Activated B cell treated with CpG ODN at 0.5 μM for 24 hours (primary cell): Measurements from ENCODE around the gene ARVCF. TPM values are rescaled to one million over a fixed set of nuclear protein-coding genes. Genes with fewer than 3 reads are reported as not detected.
"Not testable (repeated sequence)": the region's sequence is repeated elsewhere in the genome, so short reads cannot be mapped to it uniquely, and the experiment has no call there.

Experiments
- ATAC-seq: fragments of 200-7000 bp; cut with Tn5 transposase; one replicate; pipeline ENCODE4 v1.10.0; 2021; ENCODE audit warnings: low read depth, mild to moderate bottlenecking, moderate library complexity
- CTCF ChIA-PET: fragments of 350-600 bp; sonication (Branson Sonifier 250); formaldehyde crosslinking; loops from one replicate; lab custom pipeline; 2021; ENCODE audit warnings: antibody characterized with exemption; lab: Charles Lee
- POLR2A ChIA-PET: fragments of 350-600 bp; sonication (Branson Sonifier 250); formaldehyde crosslinking; loops from one replicate; lab custom pipeline; 2021; ENCODE audit warnings: antibody characterized with exemption; lab: Charles Lee
- DNase-seq: peaks from one replicate; pipeline ENCODE4 v3.0.0; 2022
- H3K27ac Mint-ChIP-seq: one replicate; pipeline ENCODE4 v1.8.0; 2020; ENCODE audit warnings: mixed read lengths
- H3K27me3 Mint-ChIP-seq: one replicate; pipeline ENCODE4 v1.8.0; 2021; ENCODE audit warnings: mixed read lengths
- H3K36me3 Mint-ChIP-seq: one replicate; pipeline ENCODE4 v1.8.0; 2021; ENCODE audit warnings: low read depth, mixed read lengths
- H3K4me1 Mint-ChIP-seq: one replicate; pipeline ENCODE4 v1.8.0; 2021; ENCODE audit warnings: mixed read lengths
- H3K4me3 Mint-ChIP-seq: one replicate; pipeline ENCODE4 v1.8.0; 2020; ENCODE audit warnings: mild to moderate bottlenecking, mixed read lengths
- H3K9me3 Mint-ChIP-seq: one replicate; pipeline ENCODE4 v1.8.0; 2020; ENCODE audit warnings: mixed read lengths
- CTCF ChIP-seq: fragments of 200-600 bp; IDR thresholded peaks from one replicate; pipeline ENCODE4 v1.8.0; 2022; ENCODE audit warnings: antibody characterized with exemption, mild to moderate bottlenecking
- intact Hi-C: fragments of 100-400 bp; cut with micrococcal nuclease; formaldehyde crosslinking; loops from one replicate; pipeline ENCODE4 v1.15.1; 2024
- total RNA-seq: library from RNA; stranded (reverse); gene quantifications from 2 replicates; pipeline ENCODE4 v1.2.3, GENCODE V29; 2022

Gene ARVCF
- total RNA-seq, 1 donor from 2014 or later, result 6.5 TPM

DNA sequence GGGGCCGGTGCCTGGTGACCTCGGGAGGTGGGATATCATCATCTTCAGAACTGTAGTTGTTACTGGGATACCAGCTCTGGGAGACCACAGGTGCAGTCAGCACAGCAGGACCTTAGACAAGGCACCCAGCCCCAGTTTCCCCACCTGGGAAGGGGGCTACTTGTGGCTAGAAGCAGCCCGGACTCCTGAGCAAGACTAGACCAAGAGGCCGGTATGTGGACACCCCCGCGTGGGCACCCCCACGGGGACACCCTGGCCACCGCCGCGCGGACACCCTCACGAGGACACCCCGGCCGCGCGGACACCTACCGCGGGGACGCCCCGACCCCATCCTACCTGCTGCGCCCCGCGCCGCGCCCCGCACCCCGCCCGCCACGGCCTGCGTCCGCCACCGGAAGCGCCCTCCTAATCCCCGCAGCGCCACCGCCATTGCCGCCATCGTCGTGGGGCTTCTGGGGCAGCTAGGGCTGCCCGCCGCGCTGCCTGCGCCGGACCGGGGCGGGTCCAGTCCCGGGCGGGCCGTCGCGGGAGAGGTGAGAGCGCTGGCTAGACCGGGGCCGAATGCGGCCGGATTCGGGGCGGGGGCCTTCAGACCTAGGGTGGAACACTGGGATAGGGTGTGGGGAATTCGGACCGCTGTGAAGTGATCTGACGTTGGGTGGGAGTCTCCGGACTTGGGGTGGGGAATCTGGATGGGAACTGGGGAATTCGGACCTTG, 75.1 kb downstream of the ARVCF start, which contains the start of the genes COMT and TXNRD2:
Gene COMT (plus strand): TSS at position 408 of the 718 bp plus-strand sequence. CDS start 20,755 bp downstream, outside the sequence.
Gene TXNRD2 (minus strand): TSS at position 454 of the 718 bp plus-strand sequence. CDS start 15 bp downstream, at position 439.
- intact Hi-C loops, result loop anchor here (1.0 to 2.0 kb wide), 3 partner anchors 75 to 176 kb away; partner anchors contain the start of genes ARVCF, GNB1L, RTL10 and TRMT2A
- no peak for TF ChIP-seq CTCF
- H3K27ac Mint-ChIP-seq, result peak within 1 kb of the TSS; percentile 94
- peaks cover 2% of the 10 kb centered on the region for H3K9me3 Mint-ChIP-seq
- CTCF ChIA-PET, result interaction anchor here (0.5 to 2.5 kb wide), 3 partner anchors 12 to 211 kb away, joined by 3 to 10 read pairs (median 3); no protein-coding TSS in a partner anchor
- POLR2A ChIA-PET, result interaction anchor here (1.0 to 1.9 kb wide), 4 partner anchors 9 to 175 kb away, joined by 3 to 9 read pairs (median 4); partner anchors contain the start of genes TANGO2 and TRMT2A
- H3K4me1 Mint-ChIP-seq, result peaks cover 46% of the 10 kb centered on the region
- ATAC-seq, result peak; percentile 85
- H3K4me3 Mint-ChIP-seq, result peak within 1 kb of the TSS; percentile 94
- H3K27me3 Mint-ChIP-seq, result no peaks in the 10 kb centered on the region
- peak; percentile 76 for DNase-seq
- H3K36me3 Mint-ChIP-seq, result peaks cover 21% of the 10 kb centered on the region

- no peak for ATAC-seq
- no peak for DNase-seq
- CTCF ChIA-PET, result no interaction called here
These were observed 75.9 kb downstream of the ARVCF start for GRCh38 chr22:19940536-19941364.

DNA sequence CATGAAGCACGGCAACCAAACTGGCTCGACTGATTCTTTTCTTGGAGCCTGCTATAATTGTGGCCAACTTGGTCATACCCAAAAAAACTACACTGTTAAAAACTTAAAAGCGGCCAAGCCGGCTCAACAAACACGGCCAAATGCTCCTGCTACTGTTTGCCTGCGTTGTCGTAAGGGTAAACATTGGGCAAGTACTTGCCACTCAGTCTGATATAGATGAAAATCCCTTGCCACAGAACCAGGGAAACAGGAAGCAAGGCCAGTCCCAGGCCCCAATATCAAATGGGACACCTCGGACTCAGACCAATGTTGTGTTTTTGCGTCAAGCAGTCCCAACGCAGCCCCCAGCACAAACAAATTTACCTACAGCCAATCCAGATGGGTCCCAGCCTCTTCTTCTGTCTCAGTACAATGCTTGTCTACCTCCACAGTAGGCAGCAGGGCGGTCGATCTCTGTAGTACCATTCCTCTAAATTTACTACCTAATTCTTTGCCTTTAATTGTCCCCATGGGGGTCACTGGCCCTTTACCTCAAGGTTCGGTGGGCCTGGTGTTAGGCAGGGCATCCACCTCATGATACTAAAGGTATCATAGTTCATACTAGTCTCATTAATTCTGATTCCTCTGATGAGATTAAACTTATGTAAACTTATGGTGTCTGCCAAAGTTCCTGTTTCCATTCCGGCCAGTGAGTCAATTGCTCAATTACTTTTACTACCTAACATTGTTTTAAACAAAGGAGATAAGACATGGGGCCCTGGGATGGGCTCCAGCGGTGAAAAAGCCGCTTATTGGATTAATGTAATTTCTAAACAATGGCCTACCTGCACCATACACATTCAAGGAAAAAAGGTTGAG, 78.8 kb downstream of the ARVCF start:
- DNase-seq (no peak), ATAC-seq (no peak)
- POLR2A ChIA-PET, result interaction anchor here (0.5 kb wide), 1 partner anchor 113 kb away, joined by 11 read pairs; no protein-coding TSS in a partner anchor
- Mint-ChIP-seq H3K36me3 (peaks cover 32% of the 10 kb centered on the region), H3K9me3 (peaks cover 16% of the 10 kb centered on the region), H3K4me1 (peaks cover 22% of the 10 kb centered on the region), H3K27me3 (no peaks in the 10 kb centered on the region), H3K27ac (no peak overlapping the region), H3K4me3 (no peak overlapping the region)
- CTCF ChIA-PET, result interaction anchor here (2.0 kb wide), 1 partner anchor 16 kb away, joined by 5 read pairs; no protein-coding TSS in a partner anchor
- TF ChIP-seq CTCF, result no peak
- intact Hi-C loops, result no loop called here

More at GRCh38 chr22:19940536-19941364, 75.9 kb downstream of the ARVCF start:
- peaks cover 44% of the 10 kb centered on the region for H3K4me1 Mint-ChIP-seq
- no peak for TF ChIP-seq CTCF
- H3K36me3 Mint-ChIP-seq, result peaks cover 26% of the 10 kb centered on the region
- H3K4me3 Mint-ChIP-seq, result peak overlapping the region; percentile 94
- H3K9me3 Mint-ChIP-seq, result peaks cover 8% of the 10 kb centered on the region
- no peaks in the 10 kb centered on the region for H3K27me3 Mint-ChIP-seq
- H3K27ac Mint-ChIP-seq, result peak overlapping the region; percentile 94
- POLR2A ChIA-PET, result interaction anchor here (1.0 to 1.9 kb wide), 3 partner anchors 10 to 81 kb away, joined by 4 to 9 read pairs (median 5); partner anchors contain the start of gene TANGO2
- intact Hi-C loops, result loop anchor here (1.0 to 2.0 kb wide), 3 partner anchors 76 to 177 kb away; partner anchors contain the start of genes ARVCF, GNB1L, RTL10 and TRMT2A

DNA sequence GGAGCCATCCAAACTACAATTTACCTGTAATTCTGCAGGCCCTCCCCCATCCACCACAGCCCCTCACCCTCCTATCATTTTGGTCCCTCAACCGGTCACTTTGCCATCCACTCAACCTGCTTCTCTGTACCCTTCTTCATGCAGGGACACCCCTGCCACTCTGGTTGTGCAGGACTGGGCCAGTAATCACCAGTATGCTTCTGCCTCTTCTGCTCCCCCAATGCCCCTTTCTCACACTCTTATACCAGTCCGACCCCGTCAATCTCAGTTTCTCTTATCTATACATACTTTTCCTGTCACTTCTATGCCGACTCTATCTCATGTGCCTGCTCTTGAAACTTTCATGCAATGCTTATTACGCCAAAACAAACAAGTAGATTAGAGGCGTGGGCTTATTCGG, 80.1 kb downstream of the ARVCF start:
- H3K27me3 Mint-ChIP-seq, result no peaks in the 10 kb centered on the region
- POLR2A ChIA-PET, result no interaction called here
- no peak overlapping the region for H3K27ac Mint-ChIP-seq

GRCh38 chr22:19935123-19935718, 81.4 kb downstream of the ARVCF start:
- DNase-seq, H3K4me1 Mint-ChIP-seq, H3K27me3 Mint-ChIP-seq, POLR2A ChIA-PET, H3K4me3 Mint-ChIP-seq, H3K27ac Mint-ChIP-seq, CTCF ChIA-PET, ATAC-seq, intact Hi-C loops: not testable (repeated sequence)
- peaks cover 16% of the 10 kb centered on the region for H3K9me3 Mint-ChIP-seq
- peaks cover 22% of the 10 kb centered on the region for H3K36me3 Mint-ChIP-seq

More for the DNA sequence above, 80.1 kb downstream of the ARVCF start:
- no peak for TF ChIP-seq CTCF
- CTCF ChIA-PET, result interaction anchor here (2.0 kb wide), 1 partner anchor 17 kb away, joined by 5 read pairs; no protein-coding TSS in a partner anchor
- Mint-ChIP-seq H3K9me3 (peaks cover 16% of the 10 kb centered on the region), H3K36me3 (peaks cover 23% of the 10 kb centered on the region), H3K4me3 (no peak overlapping the region), H3K4me1 (peaks cover 13% of the 10 kb centered on the region)
- no peak for DNase-seq
- intact Hi-C loops, result no loop called here
- ATAC-seq, result no peak
